GM10847 (cell line): ENCODE results near the gene BASP1.
A peak's percentile ranks its signal among the peaks of the same experiment; 100 is the strongest.

Source experiments
- POLR2A ChIP-seq: IDR thresholded peaks from 2 replicates; pipeline ENCODE4 v1.6.1; 2011; ENCODE audit not compliant: insufficient read length; ENCODE audit errors: extremely low read depth

BASP1 gene

GRCh38 chr5:17217493-17218352 is at the start of gene BASP1:
Gene BASP1, plus strand, starts transcription at chr5:17217631. Its CDS starts 57,586 bp downstream, at chr5:17275217.
- TF ChIP-seq POLR2A = peak; percentile 61

- TF ChIP-seq POLR2A = no peak
Measured at GRCh38 chr5:17169507-17169906, 47.9 kb upstream of the BASP1 start.

- TF ChIP-seq POLR2A = no peak
Measured at GRCh38 chr5:17172791-17173190, 44.6 kb upstream of the BASP1 start.

GRCh38 chr5:17174965-17175364 is 42.5 kb upstream of the BASP1 start:
- TF ChIP-seq POLR2A = no peak

GRCh38 chr5:17177501-17178372 is 39.7 kb upstream of the BASP1 start:
- no peak for TF ChIP-seq POLR2A

- TF ChIP-seq POLR2A = no peak
Measured at GRCh38 chr5:17178373-17178675, 39.1 kb upstream of the BASP1 start.

- no peak for TF ChIP-seq POLR2A
Measured at GRCh38 chr5:17180330-17180843, 37.0 kb upstream of the BASP1 start.

GRCh38 chr5:17180864-17181723 is 36.3 kb upstream of the BASP1 start:
- TF ChIP-seq POLR2A = no peak

- no peak for TF ChIP-seq POLR2A
Measured at GRCh38 chr5:17182494-17182893, 34.9 kb upstream of the BASP1 start.

- no peak for TF ChIP-seq POLR2A
Measured at GRCh38 chr5:17182981-17183380, 34.5 kb upstream of the BASP1 start.

- TF ChIP-seq POLR2A = no peak
Measured at GRCh38 chr5:17183831-17184230, 33.6 kb upstream of the BASP1 start.

- TF ChIP-seq POLR2A = no peak
Measured at GRCh38 chr5:17184588-17184987, 32.8 kb upstream of the BASP1 start.

- no peak for TF ChIP-seq POLR2A
Measured at GRCh38 chr5:17185349-17185748, 32.1 kb upstream of the BASP1 start.

GRCh38 chr5:17185773-17186172 is 31.7 kb upstream of the BASP1 start:
- TF ChIP-seq POLR2A = no peak

GRCh38 chr5:17186256-17186655 is 31.2 kb upstream of the BASP1 start:
- no peak for TF ChIP-seq POLR2A
